ENCODE results near the gene RPS16. TPM values are rescaled to one million over a fixed set of nuclear protein-coding genes. Genes with fewer than 3 reads are reported as not detected.

Gene RPS16
- total RNA-seq = 1,586 TPM
- long read RNA-seq, transcript RPS16-201 (5 exons, 560 nt) = major isoform, 248 of 533 reads
- long read RNA-seq, partial matches to known transcripts = 275 of 533 reads
- long read RNA-seq, other reads (novel, unspliced or antisense) = 3 of 533 reads

- H3K27ac ChIP-seq = peak within 1 kb of the TSS; percentile 93
- H3K4me3 ChIP-seq = peak within 1 kb of the TSS; percentile 98
- no peaks in the 10 kb centered on the region for H3K9me3 ChIP-seq
- peak; percentile 96 to 98 for ATAC-seq
- intact Hi-C loops (cut with DNase I) = no loop called here
- H3K27me3 ChIP-seq (ENCODE audit: low read depth) = peaks cover 4% of the 10 kb centered on the region
- peaks cover 34% of the 10 kb centered on the region for H3K36me3 ChIP-seq
- peaks cover 33% of the 10 kb centered on the region for H3K4me1 ChIP-seq
- TF ChIP-seq CTCF (IDR thresholded peaks at IDR 0.05) = no peak
- DNase-seq = peak; percentile 99
Measured at GRCh38 chr19:39435499-39436349, at the start of gene RPS16. RPS16 (minus strand) TSS chr19:39435949; CDS start chr19:39435895, 54 bp downstream.

GRCh38 chr19:39483141-39483540 lies 47.4 kb upstream of the RPS16 start:
- intact Hi-C loops (cut with DNase I) = no loop called here
- Histone ChIP-seq H3K9me3 (no peaks in the 10 kb centered on the region), H3K27me3 (ENCODE audit: low read depth) (no peaks in the 10 kb centered on the region), H3K27ac (no peak overlapping the region), H3K4me1 (peaks cover 21% of the 10 kb centered on the region), H3K4me3 (no peak overlapping the region), H3K36me3 (peaks cover 50% of the 10 kb centered on the region)
- ATAC-seq (no peak), DNase-seq (no peak)
- no peak for TF ChIP-seq CTCF (IDR thresholded peaks at IDR 0.05)

- H3K36me3 ChIP-seq = peaks cover 41% of the 10 kb centered on the region
- peaks cover 21% of the 10 kb centered on the region for H3K4me1 ChIP-seq
- no peaks in the 10 kb centered on the region for H3K27me3 ChIP-seq (ENCODE audit: low read depth)
- DNase-seq (no peak), ATAC-seq (no peak)
- peak overlapping the region; percentile 99 for H3K4me3 ChIP-seq
- TF ChIP-seq CTCF (IDR thresholded peaks at IDR 0.05) = no peak
- intact Hi-C loops (cut with DNase I) = no loop called here
- no peak overlapping the region for H3K27ac ChIP-seq
- H3K9me3 ChIP-seq = no peaks in the 10 kb centered on the region
Measured at GRCh38 chr19:39481676-39482075, 45.9 kb upstream of the RPS16 start.

GRCh38 chr19:39481229-39481545 lies 45.4 kb upstream of the RPS16 start:
- Histone ChIP-seq H3K27ac (peak overlapping the region; percentile 85), H3K4me3 (peak overlapping the region; percentile 99), H3K4me1 (peaks cover 21% of the 10 kb centered on the region), H3K36me3 (peaks cover 38% of the 10 kb centered on the region), H3K27me3 (ENCODE audit: low read depth) (no peaks in the 10 kb centered on the region), H3K9me3 (no peaks in the 10 kb centered on the region)
- intact Hi-C loops (cut with DNase I) = no loop called here
- DNase-seq (no peak), ATAC-seq (no peak)
- TF ChIP-seq CTCF (IDR thresholded peaks at IDR 0.05) = no peak

- H3K27ac ChIP-seq = peak within 1 kb of the TSS; percentile 85
- no peaks in the 10 kb centered on the region for H3K27me3 ChIP-seq (ENCODE audit: low read depth)
- H3K9me3 ChIP-seq = no peaks in the 10 kb centered on the region
- peaks cover 21% of the 10 kb centered on the region for H3K4me1 ChIP-seq
- peak within 1 kb of the TSS; percentile 99 for H3K4me3 ChIP-seq
- peaks cover 38% of the 10 kb centered on the region for H3K36me3 ChIP-seq
- intact Hi-C loops (cut with DNase I) = no loop called here
- ATAC-seq = peak; percentile 98 to 99
- TF ChIP-seq CTCF (IDR thresholded peaks at IDR 0.05) = no peak
- DNase-seq = peak; percentile 99
Measured at GRCh38 chr19:39480337-39481228, 44.8 kb upstream of the RPS16 start, which contains the start of gene TIMM50. TIMM50 (plus strand) TSS chr19:39480838; CDS start chr19:39480854, 16 bp downstream.
